Left lobe of liver (tissue), 2 donors: ENCODE data around the gene APC2. TPM values are rescaled to one million over a fixed set of nuclear protein-coding genes. Genes with fewer than 3 reads are reported as not detected.
A peak's percentile ranks its signal among the peaks of the same experiment; 100 is the strongest.

ENCODE experiments used
- ATAC-seq: fragments of 200-7000 bp; cut with Tn5 transposase; one replicate; pipeline ENCODE4 v1.9.1; 2020; ENCODE audit warnings: mild to moderate bottlenecking, moderate library complexity
- DNase-seq: peaks from one replicate; pipeline ENCODE4 v3.0.0-alpha.2; 2020; ENCODE audit warnings: low spot score
- total RNA-seq: library from RNA; stranded (reverse); gene quantifications from one replicate; pipeline ENCODE4 v1.2.1, GENCODE V29; 2021
- donor health status: DM: no; HTN: no; CAD: no; lungs with moderate emphysema.
- donor health status: DM: no; HTN: yes; CAD: no.

APC2 gene
- total RNA-seq, 1 donor from 2014 or later: 0.13 TPM

GRCh38 chr19:1445185-1445931 is 4.6 kb upstream of the APC2 start:
- ATAC-seq: peak; percentile 93
- DNase-seq: no peak

GRCh38 chr19:1445932-1446712 is 3.8 kb upstream of the APC2 start:
- ATAC-seq (no peak), DNase-seq (no peak)

- ATAC-seq (no peak), DNase-seq (no peak)
These were observed 3.0 kb upstream of the APC2 start for GRCh38 chr19:1446713-1447481.

- ATAC-seq (no peak), DNase-seq (no peak)
These were observed 2.4 kb upstream of the APC2 start for GRCh38 chr19:1447504-1447903.

GRCh38 chr19:1447944-1448343 is 2.0 kb upstream of the APC2 start:
- ATAC-seq (no peak), DNase-seq (no peak)

GRCh38 chr19:1450735-1451731 is 1.1 kb downstream of the APC2 start:
- ATAC-seq (no peak), DNase-seq (no peak)

GRCh38 chr19:1451916-1452801 is 2.2 kb downstream of the APC2 start:
- DNase-seq (no peak), ATAC-seq (no peak)

GRCh38 chr19:1452802-1453524 is 3.0 kb downstream of the APC2 start:
- DNase-seq (no peak), ATAC-seq (no peak)

GRCh38 chr19:1453525-1454364 is 3.8 kb downstream of the APC2 start:
- DNase-seq: no peak
- peak; percentile 34 for ATAC-seq

- ATAC-seq (no peak), DNase-seq (no peak)
These were observed 5.0 kb downstream of the APC2 start for GRCh38 chr19:1455002-1455335.

GRCh38 chr19:1455336-1456120 is 5.6 kb downstream of the APC2 start:
- DNase-seq (no peak), ATAC-seq (peak; percentile 57)

- ATAC-seq (no peak), DNase-seq (no peak)
These were observed 6.4 kb downstream of the APC2 start for GRCh38 chr19:1456121-1456900.

- no peak for DNase-seq
These were observed 7.3 kb downstream of the APC2 start for GRCh38 chr19:1457031-1457739.

GRCh38 chr19:1457892-1458291 is 8.0 kb downstream of the APC2 start:
- DNase-seq: no peak

More at GRCh38 chr19:1457031-1457739, 7.3 kb downstream of the APC2 start:
- peak; percentile 7 for ATAC-seq

GRCh38 chr19:1459479-1459878 is 9.6 kb downstream of the APC2 start:
- ATAC-seq (no peak), DNase-seq (no peak)

More at GRCh38 chr19:1457892-1458291, 8.0 kb downstream of the APC2 start:
- no peak for ATAC-seq
